Activated CD4-positive, CD25-positive, alpha-beta regulatory T cell treated with anti-CD3 and anti-CD28 coated beads, Interleukin-2, amount 50 U/mL, for 72 hours (primary cell): ENCODE data around the gene ADAMTS6.

Experiments used
- DNase-seq: peaks from one replicate; pipeline ENCODE4 v3.0.0; 2021

ADAMTS6 gene

DNA sequence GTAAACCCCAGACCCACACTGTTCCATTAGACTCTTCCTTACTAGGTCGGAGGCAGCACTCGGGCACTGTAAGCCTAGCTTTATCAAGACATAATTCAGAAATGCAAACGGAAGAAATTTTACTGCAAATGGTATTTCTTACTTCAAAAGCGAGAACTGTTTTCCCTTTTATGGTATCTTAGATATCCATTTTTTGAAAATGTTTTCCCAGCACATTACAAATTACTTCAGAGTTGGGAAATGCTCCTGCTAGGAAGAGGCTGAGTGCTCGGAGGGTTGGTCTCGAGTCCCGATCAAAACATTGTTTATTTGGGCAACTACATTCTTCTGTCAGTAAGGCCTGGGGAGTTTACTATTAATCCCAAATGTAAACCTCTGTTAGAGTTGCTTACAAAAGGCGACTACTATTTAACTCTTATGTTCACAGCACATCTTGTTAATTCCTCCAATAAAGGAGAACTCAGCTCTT, 380.1 kb downstream of the ADAMTS6 start:
- DNase-seq = no peak

DNA sequence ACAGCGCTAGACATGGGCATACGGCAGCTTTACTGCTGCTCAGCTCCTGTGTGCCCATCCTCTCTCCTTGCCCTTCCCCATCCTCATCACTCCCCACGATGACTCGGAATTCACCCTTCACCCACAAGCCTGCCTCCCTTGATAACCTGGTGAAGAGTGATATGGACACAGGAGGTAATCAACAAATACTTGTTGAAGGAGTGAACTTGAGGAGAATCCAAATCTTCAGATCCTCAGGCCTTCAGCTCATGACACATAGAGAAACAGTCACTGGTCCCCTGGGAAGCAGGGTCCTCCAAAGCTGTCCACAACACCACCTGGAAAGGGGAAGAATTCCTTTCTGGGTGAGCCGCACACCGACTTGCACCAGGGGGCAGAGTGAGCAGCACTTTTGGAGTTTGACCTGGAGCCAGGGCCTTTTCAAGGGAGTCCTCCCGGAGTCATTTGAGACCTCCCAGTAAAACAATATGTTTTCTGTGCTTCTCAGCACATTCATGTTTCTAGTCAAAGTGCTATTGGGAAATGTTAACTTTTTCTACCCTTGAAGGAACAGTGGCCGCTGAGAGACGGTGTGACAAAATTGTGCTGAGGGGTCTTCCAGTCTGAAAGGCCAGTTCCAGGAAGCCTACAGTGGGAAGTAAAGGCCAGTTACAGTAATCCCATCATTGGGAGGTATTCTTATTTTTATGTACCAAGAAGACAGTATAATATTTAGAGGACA, 380.6 kb downstream of the ADAMTS6 start:
- DNase-seq = no peak
